GM18867 (cell line): ENCODE results near the gene KRTAP12-4.
"Not testable (repeated sequence)": the region's sequence is repeated elsewhere in the genome, so short reads cannot be mapped to it uniquely, and the experiment has no call there.

Experiments
- ATAC-seq: cut with Tn5 transposase; IDR thresholded peaks from one replicate; pipeline ENCODE4 v1.9.1; 2021; ENCODE audit warnings: mild to moderate bottlenecking, moderate library complexity; ENCODE audit not compliant: unreplicated experiment

The KRTAP12-4 gene

GRCh38 chr21:44657635-44658540, 3.4 kb upstream of the KRTAP12-4 start, which contains the start of gene KRTAP12-3:
Gene KRTAP12-3, plus strand, starts transcription at chr21:44657932. Its CDS starts 48 bp downstream, at chr21:44657980.
- ATAC-seq = no peak

DNA sequence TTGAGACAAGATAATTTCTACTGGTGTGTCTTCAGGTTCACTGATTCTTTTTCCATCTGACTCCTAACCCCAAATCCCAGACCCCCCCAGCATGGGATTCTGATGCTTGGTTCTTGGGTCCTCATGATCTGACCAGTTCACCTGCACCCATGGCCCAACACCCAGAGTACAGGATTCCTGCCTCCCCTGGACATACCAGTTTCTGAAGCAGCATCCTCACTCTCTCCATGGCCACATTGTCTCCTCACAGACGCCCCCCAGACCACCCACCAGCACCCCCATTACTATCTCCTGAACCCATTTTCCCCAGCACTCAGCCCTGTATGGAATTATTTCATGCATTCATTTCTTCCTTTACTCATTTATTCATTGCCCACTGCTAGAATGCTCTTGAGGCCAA, 2.4 kb upstream of the KRTAP12-4 start:
- no peak for ATAC-seq

DNA sequence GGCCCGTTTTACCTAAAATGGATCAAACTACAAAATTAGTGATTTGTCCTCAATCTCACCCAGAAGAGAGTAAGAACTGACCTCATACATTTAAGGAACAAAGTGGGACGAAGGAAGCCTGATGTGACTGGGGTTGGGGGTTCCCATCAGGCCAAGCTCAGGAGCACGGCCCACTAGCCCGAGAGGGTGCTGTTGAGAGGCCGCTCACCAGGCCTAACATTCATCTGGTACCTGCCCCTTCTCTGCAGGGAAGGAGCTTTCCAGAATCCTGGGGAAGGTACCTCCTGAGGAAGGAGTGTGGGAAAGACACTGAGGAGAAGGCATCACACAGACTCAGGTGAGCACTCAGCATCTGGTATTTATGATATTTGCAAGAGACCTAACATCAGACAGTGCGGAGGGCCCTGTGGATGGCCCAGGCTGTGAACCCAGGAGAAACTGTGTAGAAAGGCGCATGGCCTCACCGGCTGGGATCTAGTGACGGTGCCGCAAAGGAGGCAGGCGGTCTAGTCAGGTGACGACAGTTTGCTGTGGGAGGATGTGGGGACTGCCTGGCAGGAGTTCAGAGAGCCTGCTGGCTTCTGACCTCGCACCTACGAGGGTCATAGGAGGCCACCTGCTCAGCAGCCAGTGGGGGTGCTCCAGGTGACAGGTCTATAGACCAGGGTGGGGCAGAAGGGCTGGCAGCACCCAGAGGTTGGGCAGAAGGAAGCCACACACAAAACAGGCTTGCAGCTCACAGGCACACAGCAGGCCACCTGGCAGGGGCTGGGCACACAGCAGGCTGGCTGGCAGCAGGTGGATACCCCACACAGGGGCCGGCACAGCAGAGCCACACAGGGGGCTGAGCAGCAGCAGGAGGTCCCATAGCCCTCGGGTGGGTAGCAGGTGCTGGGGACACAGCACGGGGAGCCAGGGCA, 543 bp downstream of the KRTAP12-4 start:
- no peak for ATAC-seq

DNA sequence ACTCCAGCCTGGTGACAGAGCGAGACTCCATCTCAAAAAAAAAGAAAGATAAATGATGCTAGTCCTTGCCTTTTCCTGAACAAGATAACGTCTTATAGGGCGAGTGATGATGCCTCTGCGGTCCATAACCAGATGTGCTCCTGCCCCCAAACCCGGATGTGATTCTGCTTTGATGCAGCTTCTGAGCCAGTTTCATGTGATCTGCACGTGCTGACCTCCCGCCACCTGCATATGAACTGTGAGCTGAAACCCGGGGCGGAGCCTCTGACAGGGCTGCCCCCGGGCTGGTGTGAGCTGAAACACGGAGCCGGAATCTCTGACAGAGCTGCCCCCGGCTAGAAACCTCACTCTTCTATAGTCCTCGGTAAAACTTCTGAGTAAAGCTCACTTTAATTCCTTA, 1.3 kb downstream of the KRTAP12-4 start:
- no peak for ATAC-seq

- no peak for ATAC-seq
Measured at GRCh38 chr21:44650973-44651675, 3.3 kb downstream of the KRTAP12-4 start.

- no peak for ATAC-seq
Measured at GRCh38 chr21:44650265-44650972, 4.0 kb downstream of the KRTAP12-4 start.

DNA sequence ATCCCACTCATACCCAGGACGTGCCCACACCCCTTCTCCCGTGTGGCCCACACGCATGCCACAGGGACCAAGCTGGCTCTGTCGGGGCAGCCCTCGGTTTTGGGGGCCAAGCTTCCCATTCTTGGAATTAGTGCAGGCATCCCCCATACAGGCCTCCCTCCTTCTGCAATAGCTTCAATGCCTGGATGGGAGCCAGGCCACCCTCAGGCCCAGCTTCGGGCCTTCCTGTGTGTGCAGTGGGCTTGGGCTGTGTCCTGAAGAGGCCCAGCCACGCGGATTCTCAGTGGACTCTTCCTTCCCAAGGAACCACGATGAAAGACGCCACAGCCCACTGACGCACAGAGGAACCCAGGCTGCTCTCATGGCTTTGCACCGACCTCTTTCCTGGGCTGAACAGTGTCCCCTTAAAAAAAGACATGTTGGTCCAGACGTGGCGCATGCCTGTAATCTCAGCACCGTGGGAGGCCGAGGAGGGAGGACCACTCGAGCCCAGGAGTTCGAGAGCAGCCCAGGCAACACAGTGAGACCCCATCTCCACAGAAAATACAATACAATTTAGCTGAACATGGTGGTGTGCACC, 4.8 kb downstream of the KRTAP12-4 start:
- no peak for ATAC-seq

- ATAC-seq = no peak
Measured at GRCh38 chr21:44648557-44649311, 5.7 kb downstream of the KRTAP12-4 start.

- ATAC-seq = no peak
Measured at GRCh38 chr21:44647222-44647552, 7.3 kb downstream of the KRTAP12-4 start.

GRCh38 chr21:44646366-44647221, 7.9 kb downstream of the KRTAP12-4 start, which contains the start of gene KRTAP10-11:
Gene KRTAP10-11, plus strand, starts transcription at chr21:44646414. Its CDS starts 45 bp downstream, at chr21:44646459.
- ATAC-seq = not testable (repeated sequence)

- ATAC-seq = no peak
Measured at GRCh38 chr21:44644878-44645277, 9.6 kb downstream of the KRTAP12-4 start.

GRCh38 chr21:44643741-44644310, 10.6 kb downstream of the KRTAP12-4 start:
- ATAC-seq = no peak

DNA sequence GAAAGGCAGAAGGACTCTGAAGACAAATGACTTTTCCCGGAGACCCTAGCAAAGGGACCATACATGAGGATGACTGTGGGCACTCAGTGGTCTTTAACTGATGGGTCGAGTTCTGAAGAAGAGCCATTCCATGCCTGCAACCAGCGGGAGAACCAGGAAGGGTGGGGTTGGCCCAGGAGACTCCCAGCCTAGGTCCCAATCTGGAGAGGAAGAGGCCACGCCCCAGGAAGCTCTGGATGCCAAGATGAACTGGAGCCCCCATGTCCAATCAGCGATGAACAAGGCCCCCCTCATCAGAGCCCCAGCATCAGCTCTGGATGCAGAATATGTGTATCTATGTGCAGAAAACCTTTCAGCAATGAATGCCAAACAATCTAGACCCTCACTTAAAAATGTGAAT, 13.7 kb downstream of the KRTAP12-4 start:
- ATAC-seq = no peak

DNA sequence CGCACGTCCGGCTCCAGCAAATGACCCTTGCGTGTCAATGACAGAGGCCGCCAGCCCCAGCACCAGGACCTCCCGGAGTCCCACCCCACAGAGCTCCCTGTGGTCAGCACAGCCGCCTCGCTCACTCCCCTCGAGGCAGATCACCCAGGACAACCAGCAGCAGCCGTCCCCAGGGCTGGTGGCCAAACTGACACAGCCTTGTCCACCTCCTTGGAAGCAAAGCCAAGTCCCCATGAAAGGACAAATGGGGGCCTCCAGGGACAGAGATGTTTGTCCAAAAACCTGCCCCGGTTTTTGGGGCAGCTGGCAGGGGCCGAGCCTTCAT, 15.2 kb downstream of the KRTAP12-4 start:
- no peak for ATAC-seq

GRCh38 chr21:44638506-44639330, 15.7 kb downstream of the KRTAP12-4 start:
- ATAC-seq = not testable (repeated sequence)

DNA sequence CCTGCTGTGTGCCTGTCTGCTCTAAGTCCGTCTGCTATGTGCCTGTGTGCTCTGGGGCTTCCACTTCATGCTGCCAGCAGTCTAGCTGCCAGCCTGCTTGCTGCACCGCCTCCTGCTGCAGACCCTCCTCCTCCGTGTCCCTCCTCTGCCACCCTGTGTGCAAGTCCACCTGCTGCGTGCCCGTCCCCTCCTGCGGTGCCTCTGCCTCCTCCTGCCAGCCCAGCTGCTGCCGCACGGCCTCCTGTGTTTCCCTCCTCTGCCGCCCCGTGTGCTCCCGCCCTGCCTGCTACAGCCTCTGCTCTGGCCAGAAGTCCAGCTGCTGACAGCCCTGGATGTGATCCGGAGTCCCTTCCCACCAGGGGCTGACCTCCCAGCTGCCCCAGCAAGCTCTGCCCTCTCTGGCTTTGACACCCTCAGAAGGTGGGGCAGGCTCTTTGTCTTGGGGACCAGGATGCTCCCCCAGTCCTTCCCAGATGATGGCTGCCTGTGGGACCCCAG, 16.6 kb downstream of the KRTAP12-4 start:
- ATAC-seq = not testable (repeated sequence)
